Activated naive CD4-positive, alpha-beta T cell treated with anti-CD3 and anti-CD28 coated beads, Interleukin-2, amount 10 ng/mL, durations not matched to agents 7 days and 5 days (primary cell): Measurements from ENCODE around the gene SLC16A1.
"Not testable (repeated sequence)": the region's sequence is repeated elsewhere in the genome, so short reads cannot be mapped to it uniquely, and the experiment has no call there.

Experiments used
- CTCF ChIA-PET: fragments of 350-600 bp; sonication (Branson Sonifier 250); formaldehyde crosslinking; loops from one replicate; lab custom pipeline; 2021; ENCODE audit warnings: antibody characterized with exemption; lab: Charles Lee
- DNase-seq: peaks from one replicate; pipeline ENCODE4 v3.0.0-alpha.2; 2020
- H3K27ac Mint-ChIP-seq: one replicate; pipeline ENCODE4 v1.8.0; 2021; ENCODE audit warnings: mild to moderate bottlenecking, moderate library complexity, mixed read lengths
- H3K27me3 Mint-ChIP-seq: one replicate; pipeline ENCODE4 v1.8.0; 2021; ENCODE audit warnings: mild to moderate bottlenecking, mixed read lengths
- H3K36me3 Mint-ChIP-seq: one replicate; pipeline ENCODE4 v1.8.0; 2021; ENCODE audit warnings: mixed read lengths
- H3K4me1 Mint-ChIP-seq: one replicate; pipeline ENCODE4 v1.8.0; 2021; ENCODE audit warnings: mixed read lengths
- H3K4me3 Mint-ChIP-seq: one replicate; pipeline ENCODE4 v1.8.0; 2021; ENCODE audit warnings: mild to moderate bottlenecking, moderate library complexity, mixed read lengths
- H3K9me3 Mint-ChIP-seq: one replicate; pipeline ENCODE4 v1.8.0; 2021; ENCODE audit warnings: mixed read lengths

Gene SLC16A1

GRCh38 chr1:112894561-112895011, 61.4 kb downstream of the SLC16A1 start:
- peaks cover 7% of the 10 kb centered on the region for H3K27me3 Mint-ChIP-seq
- DNase-seq, result no peak
- H3K4me3 Mint-ChIP-seq, result no peak overlapping the region
- no peaks in the 10 kb centered on the region for H3K36me3 Mint-ChIP-seq
- CTCF ChIA-PET, result no interaction called here
- peaks cover 21% of the 10 kb centered on the region for H3K9me3 Mint-ChIP-seq
- H3K27ac Mint-ChIP-seq, result no peak overlapping the region
- H3K4me1 Mint-ChIP-seq, result no peaks in the 10 kb centered on the region

GRCh38 chr1:112894010-112894292, 62.0 kb downstream of the SLC16A1 start:
- no peak overlapping the region for H3K4me3 Mint-ChIP-seq
- peaks cover 21% of the 10 kb centered on the region for H3K9me3 Mint-ChIP-seq
- peaks cover 7% of the 10 kb centered on the region for H3K27me3 Mint-ChIP-seq
- CTCF ChIA-PET, result no interaction called here
- no peaks in the 10 kb centered on the region for H3K36me3 Mint-ChIP-seq
- no peak for DNase-seq
- no peaks in the 10 kb centered on the region for H3K4me1 Mint-ChIP-seq
- no peak overlapping the region for H3K27ac Mint-ChIP-seq

GRCh38 chr1:112893288-112894009, 62.5 kb downstream of the SLC16A1 start:
- Mint-ChIP-seq H3K9me3 (peaks cover 21% of the 10 kb centered on the region), H3K27ac (peak overlapping the region; percentile 28), H3K4me3 (no peak overlapping the region), H3K36me3 (no peaks in the 10 kb centered on the region), H3K27me3 (peaks cover 7% of the 10 kb centered on the region), H3K4me1 (no peaks in the 10 kb centered on the region)
- CTCF ChIA-PET, result interaction anchor here (1.3 kb wide), 1 partner anchor 13 kb away, joined by 3 read pairs; no protein-coding TSS in a partner anchor
- no peak for DNase-seq

GRCh38 chr1:112889906-112890305, 66.1 kb downstream of the SLC16A1 start:
- not testable (repeated sequence) for H3K27ac Mint-ChIP-seq, H3K4me1 Mint-ChIP-seq, H3K4me3 Mint-ChIP-seq, H3K9me3 Mint-ChIP-seq, DNase-seq, H3K36me3 Mint-ChIP-seq, H3K27me3 Mint-ChIP-seq
- CTCF ChIA-PET, result interaction anchor here (1.5 kb wide), 1 partner anchor 8 kb away, joined by 4 read pairs; no protein-coding TSS in a partner anchor

GRCh38 chr1:112889052-112889768, 66.8 kb downstream of the SLC16A1 start:
- H3K4me1 Mint-ChIP-seq, result no peaks in the 10 kb centered on the region
- DNase-seq, result no peak
- H3K27me3 Mint-ChIP-seq, result no peaks in the 10 kb centered on the region
- H3K4me3 Mint-ChIP-seq, result no peak overlapping the region
- H3K9me3 Mint-ChIP-seq, result peaks cover 7% of the 10 kb centered on the region
- no peaks in the 10 kb centered on the region for H3K36me3 Mint-ChIP-seq
- no peak overlapping the region for H3K27ac Mint-ChIP-seq
- CTCF ChIA-PET, result interaction anchor here (1.7 kb wide), 1 partner anchor 183 kb away, joined by 4 read pairs; the partner anchor contains the start of gene LRIG2

GRCh38 chr1:112888630-112889029, 67.4 kb downstream of the SLC16A1 start:
- H3K27ac Mint-ChIP-seq, result no peak overlapping the region
- no peaks in the 10 kb centered on the region for H3K4me1 Mint-ChIP-seq
- CTCF ChIA-PET, result interaction anchor here (1.7 kb wide), 1 partner anchor 184 kb away, joined by 4 read pairs; the partner anchor contains the start of gene LRIG2
- DNase-seq, result no peak
- H3K9me3 Mint-ChIP-seq, result peaks cover 4% of the 10 kb centered on the region
- H3K4me3 Mint-ChIP-seq, result no peak overlapping the region
- H3K27me3 Mint-ChIP-seq, result no peaks in the 10 kb centered on the region
- H3K36me3 Mint-ChIP-seq, result no peaks in the 10 kb centered on the region

GRCh38 chr1:112887599-112888283, 68.3 kb downstream of the SLC16A1 start:
- no peak for DNase-seq
- Mint-ChIP-seq H3K36me3 (no peaks in the 10 kb centered on the region), H3K4me1 (no peaks in the 10 kb centered on the region), H3K9me3 (no peaks in the 10 kb centered on the region), H3K27me3 (no peaks in the 10 kb centered on the region), H3K4me3 (no peak overlapping the region), H3K27ac (no peak overlapping the region)
- CTCF ChIA-PET, result interaction anchor here (1.7 kb wide), 1 partner anchor 185 kb away, joined by 4 read pairs; the partner anchor contains the start of gene LRIG2

- H3K27me3 Mint-ChIP-seq, H3K4me1 Mint-ChIP-seq, CTCF ChIA-PET, H3K4me3 Mint-ChIP-seq, H3K27ac Mint-ChIP-seq, H3K36me3 Mint-ChIP-seq, DNase-seq, H3K9me3 Mint-ChIP-seq: not testable (repeated sequence)
Observed at GRCh38 chr1:112884996-112885395, 71.0 kb downstream of the SLC16A1 start.

- CTCF ChIA-PET, result interaction anchor here (1.1 to 3.9 kb wide), 7 partner anchors 8 to 191 kb away, joined by 3 to 52 read pairs (median 4); partner anchors contain the start of genes LRIG2 and SLC16A1
- Mint-ChIP-seq H3K9me3 (no peaks in the 10 kb centered on the region), H3K4me3 (no peak overlapping the region), H3K36me3 (no peaks in the 10 kb centered on the region), H3K4me1 (no peaks in the 10 kb centered on the region), H3K27me3 (peaks cover 31% of the 10 kb centered on the region), H3K27ac (no peak overlapping the region)
- no peak for DNase-seq
Observed at GRCh38 chr1:112882271-112882744, 73.7 kb downstream of the SLC16A1 start.

GRCh38 chr1:112881742-112882127, 74.3 kb downstream of the SLC16A1 start:
- Mint-ChIP-seq H3K4me1 (no peaks in the 10 kb centered on the region), H3K4me3 (no peak overlapping the region), H3K27me3 (peaks cover 37% of the 10 kb centered on the region), H3K9me3 (no peaks in the 10 kb centered on the region), H3K27ac (no peak overlapping the region), H3K36me3 (no peaks in the 10 kb centered on the region)
- DNase-seq, result no peak
- CTCF ChIA-PET, result interaction anchor here (0.9 to 3.9 kb wide), 8 partner anchors 9 to 191 kb away, joined by 3 to 52 read pairs (median 4); partner anchors contain the start of genes LRIG2 and SLC16A1

GRCh38 chr1:112879834-112880233, 76.2 kb downstream of the SLC16A1 start:
- no peak overlapping the region for H3K4me3 Mint-ChIP-seq
- no peaks in the 10 kb centered on the region for H3K9me3 Mint-ChIP-seq
- no peak for DNase-seq
- H3K4me1 Mint-ChIP-seq, result peaks cover 2% of the 10 kb centered on the region
- CTCF ChIA-PET, result interaction anchor here (0.9 to 3.9 kb wide), 9 partner anchors 8 to 193 kb away, joined by 3 to 52 read pairs (median 5); partner anchors contain the start of genes LRIG2 and PPM1J
- H3K27me3 Mint-ChIP-seq, result peaks cover 55% of the 10 kb centered on the region
- H3K27ac Mint-ChIP-seq, result no peak overlapping the region
- no peaks in the 10 kb centered on the region for H3K36me3 Mint-ChIP-seq

GRCh38 chr1:112878321-112878720, 77.7 kb downstream of the SLC16A1 start:
- Mint-ChIP-seq H3K9me3 (no peaks in the 10 kb centered on the region), H3K36me3 (no peaks in the 10 kb centered on the region), H3K27ac (no peak overlapping the region), H3K4me1 (peaks cover 6% of the 10 kb centered on the region), H3K4me3 (no peak overlapping the region), H3K27me3 (peaks cover 63% of the 10 kb centered on the region)
- CTCF ChIA-PET, result interaction anchor here (1.0 to 1.7 kb wide), 2 partner anchors 164 to 195 kb away, joined by 4 to 7 read pairs; partner anchors contain the start of gene LRIG2
- DNase-seq, result no peak

GRCh38 chr1:112877750-112878149, 78.2 kb downstream of the SLC16A1 start:
- CTCF ChIA-PET, result interaction anchor here (1.0 to 1.7 kb wide), 2 partner anchors 165 to 195 kb away, joined by 4 to 7 read pairs; partner anchors contain the start of gene LRIG2
- Mint-ChIP-seq H3K4me1 (peaks cover 6% of the 10 kb centered on the region), H3K27ac (no peak overlapping the region), H3K4me3 (no peak overlapping the region), H3K27me3 (peaks cover 63% of the 10 kb centered on the region), H3K36me3 (no peaks in the 10 kb centered on the region), H3K9me3 (no peaks in the 10 kb centered on the region)
- DNase-seq, result no peak

GRCh38 chr1:112876315-112876714, 79.7 kb downstream of the SLC16A1 start:
- H3K4me1 Mint-ChIP-seq, result peaks cover 6% of the 10 kb centered on the region
- no peak overlapping the region for H3K27ac Mint-ChIP-seq
- DNase-seq, result no peak
- H3K9me3 Mint-ChIP-seq, result no peaks in the 10 kb centered on the region
- H3K4me3 Mint-ChIP-seq, result no peak overlapping the region
- CTCF ChIA-PET, result no interaction called here
- H3K36me3 Mint-ChIP-seq, result no peaks in the 10 kb centered on the region
- peaks cover 72% of the 10 kb centered on the region for H3K27me3 Mint-ChIP-seq
